GM12865 (cell line): Measurements from ENCODE around the gene ETS1.

Experiments
- DNase-seq: peaks from one replicate; pipeline ENCODE4 v3.0.0; 2010; ENCODE audit warnings: low read depth
- H3K4me3 ChIP-seq: 2 replicates; pipeline ENCODE4 v1.5.1; 2011; ENCODE audit warnings: mild to moderate bottlenecking, low read depth, low read length, control low read depth
- TF ChIP-seq, protein P1 (sequence below): IDR thresholded peaks from 2 replicates; pipeline ENCODE4 v1.5.1; 2011; ENCODE audit warnings: low read length, control low read depth, low read depth, inconsistent platforms; ENCODE audit not compliant: insufficient read depth; ENCODE audit errors: missing control alignments

ETS1 gene

DNA sequence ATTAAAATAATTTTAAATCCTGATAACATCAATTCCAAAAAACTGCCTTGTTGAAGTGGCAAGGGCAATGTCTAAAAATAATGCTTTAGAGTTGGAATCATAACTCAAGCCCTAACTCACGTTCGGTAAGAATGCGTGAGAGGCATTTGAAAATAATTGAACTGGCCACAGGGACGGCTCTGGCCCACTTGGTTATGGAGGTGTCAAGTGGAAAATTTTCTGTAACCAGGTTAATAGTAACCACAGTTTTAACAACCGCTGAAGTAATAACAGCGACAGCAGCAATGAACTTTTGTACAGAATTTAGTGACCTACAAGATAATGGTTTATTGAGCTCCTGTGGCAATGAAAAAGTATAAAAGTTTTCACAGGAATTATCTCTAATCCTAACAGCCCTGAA is 79.4 kb downstream of the ETS1 start:
- no peak overlapping the region for H3K4me3 ChIP-seq
- no peak for DNase-seq
- TF ChIP-seq, protein P1, sequence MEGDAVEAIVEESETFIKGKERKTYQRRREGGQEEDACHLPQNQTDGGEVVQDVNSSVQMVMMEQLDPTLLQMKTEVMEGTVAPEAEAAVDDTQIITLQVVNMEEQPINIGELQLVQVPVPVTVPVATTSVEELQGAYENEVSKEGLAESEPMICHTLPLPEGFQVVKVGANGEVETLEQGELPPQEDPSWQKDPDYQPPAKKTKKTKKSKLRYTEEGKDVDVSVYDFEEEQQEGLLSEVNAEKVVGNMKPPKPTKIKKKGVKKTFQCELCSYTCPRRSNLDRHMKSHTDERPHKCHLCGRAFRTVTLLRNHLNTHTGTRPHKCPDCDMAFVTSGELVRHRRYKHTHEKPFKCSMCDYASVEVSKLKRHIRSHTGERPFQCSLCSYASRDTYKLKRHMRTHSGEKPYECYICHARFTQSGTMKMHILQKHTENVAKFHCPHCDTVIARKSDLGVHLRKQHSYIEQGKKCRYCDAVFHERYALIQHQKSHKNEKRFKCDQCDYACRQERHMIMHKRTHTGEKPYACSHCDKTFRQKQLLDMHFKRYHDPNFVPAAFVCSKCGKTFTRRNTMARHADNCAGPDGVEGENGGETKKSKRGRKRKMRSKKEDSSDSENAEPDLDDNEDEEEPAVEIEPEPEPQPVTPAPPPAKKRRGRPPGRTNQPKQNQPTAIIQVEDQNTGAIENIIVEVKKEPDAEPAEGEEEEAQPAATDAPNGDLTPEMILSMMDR: no peak

DNA sequence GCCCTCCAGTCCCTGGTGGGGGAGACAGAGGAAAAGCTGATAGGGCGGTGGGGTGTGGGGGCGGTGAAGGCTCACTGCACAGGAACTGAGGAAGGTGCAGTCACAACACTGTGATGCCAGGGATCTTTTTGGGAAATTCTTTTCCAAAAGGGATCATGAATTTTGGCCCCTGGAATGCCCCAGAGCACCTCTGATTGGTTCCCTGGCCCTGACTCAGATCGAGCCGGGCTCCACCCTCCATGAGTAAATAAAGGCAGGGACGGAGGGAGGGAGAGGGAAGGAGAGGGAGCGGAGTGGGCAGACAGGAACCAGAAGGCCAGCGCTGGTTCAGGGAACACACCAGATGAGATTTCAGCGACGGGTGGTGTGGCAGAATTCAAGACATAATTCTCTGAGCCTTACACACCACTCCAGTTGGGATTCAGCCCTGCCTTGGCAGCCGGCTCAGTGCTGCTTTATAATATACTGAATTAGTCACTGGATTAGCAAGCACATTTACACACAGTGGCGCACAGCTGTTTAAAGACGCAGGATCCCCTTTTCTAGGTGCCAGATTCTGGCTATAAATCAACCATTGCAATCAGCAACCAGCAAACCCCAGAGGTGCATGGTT is 80.3 kb downstream of the ETS1 start:
- no peak overlapping the region for H3K4me3 ChIP-seq
- TF ChIP-seq, protein P1: no peak
- DNase-seq: no peak

DNA sequence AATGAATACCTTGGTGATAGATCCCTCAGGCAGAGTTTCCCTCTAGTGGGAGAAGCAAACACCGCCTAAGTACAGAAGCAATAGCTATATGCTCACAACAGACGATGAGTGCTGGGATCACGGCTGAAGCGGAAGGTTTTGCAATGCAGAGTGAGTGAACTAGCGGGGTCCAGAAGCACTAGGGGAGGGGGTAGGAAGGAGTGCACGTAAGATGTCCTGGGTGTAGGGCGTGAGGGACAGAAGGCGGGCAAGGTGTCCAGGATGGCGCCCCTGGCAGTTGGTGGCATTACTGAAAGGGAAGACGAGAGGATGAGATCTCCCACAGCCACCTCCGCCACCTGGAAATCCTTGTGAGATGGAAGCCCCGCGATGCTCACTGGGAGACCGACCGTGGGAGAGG is 81.0 kb downstream of the ETS1 start:
- no peak for DNase-seq
- no peak overlapping the region for H3K4me3 ChIP-seq
- TF ChIP-seq, protein P1: no peak

DNA sequence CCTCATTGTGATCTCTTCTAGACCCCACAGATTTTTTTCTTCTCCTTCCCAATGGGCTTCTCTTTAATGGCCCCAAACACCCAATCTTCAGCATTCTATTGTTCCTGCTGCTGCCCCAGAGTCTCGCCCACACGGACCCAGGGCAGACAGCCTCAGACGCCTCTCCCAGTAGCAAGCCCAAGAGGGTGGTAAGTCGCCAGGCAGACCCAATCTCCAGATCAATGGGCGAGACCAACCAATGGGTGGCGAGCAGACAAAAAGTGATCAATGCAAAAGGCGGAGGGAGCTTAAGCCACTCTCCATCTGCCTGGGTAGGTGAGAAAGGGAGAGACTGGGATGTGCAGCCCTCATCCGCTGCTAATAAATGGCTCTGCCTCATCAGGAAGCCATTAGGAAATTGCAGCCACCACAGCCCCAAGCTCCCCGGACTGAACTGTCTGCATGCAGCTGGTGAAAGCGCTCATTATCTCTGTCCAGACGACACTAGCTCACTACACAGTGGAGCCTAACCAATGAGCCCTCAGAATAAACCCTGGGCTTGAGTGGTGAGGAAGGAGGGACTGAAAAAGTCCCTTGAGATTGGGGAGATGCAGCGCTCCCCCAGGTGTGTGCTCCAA is 81.8 kb downstream of the ETS1 start:
- no peak overlapping the region for H3K4me3 ChIP-seq
- DNase-seq: no peak
- TF ChIP-seq, protein P1: no peak

DNA sequence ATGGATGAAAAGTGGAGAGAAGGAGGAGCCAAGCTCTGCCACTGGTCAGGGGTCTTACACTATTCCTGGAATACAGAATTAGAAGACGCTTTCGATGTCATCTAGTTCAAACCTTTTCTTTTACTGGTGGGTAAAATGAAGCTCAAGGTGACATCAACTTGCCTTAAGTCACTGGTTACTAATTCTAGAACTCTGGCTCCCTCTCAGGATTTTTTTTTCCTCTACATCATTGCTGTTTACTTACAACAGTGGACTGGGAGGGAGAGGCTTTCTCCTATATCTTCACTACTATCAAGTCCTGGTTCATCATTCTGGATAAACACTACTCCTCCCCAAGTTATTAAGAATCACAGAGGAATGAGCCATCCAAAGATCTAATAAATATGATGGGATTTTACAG is 82.9 kb downstream of the ETS1 start:
- DNase-seq: no peak
- no peak overlapping the region for H3K4me3 ChIP-seq
- TF ChIP-seq, protein P1: no peak

DNA sequence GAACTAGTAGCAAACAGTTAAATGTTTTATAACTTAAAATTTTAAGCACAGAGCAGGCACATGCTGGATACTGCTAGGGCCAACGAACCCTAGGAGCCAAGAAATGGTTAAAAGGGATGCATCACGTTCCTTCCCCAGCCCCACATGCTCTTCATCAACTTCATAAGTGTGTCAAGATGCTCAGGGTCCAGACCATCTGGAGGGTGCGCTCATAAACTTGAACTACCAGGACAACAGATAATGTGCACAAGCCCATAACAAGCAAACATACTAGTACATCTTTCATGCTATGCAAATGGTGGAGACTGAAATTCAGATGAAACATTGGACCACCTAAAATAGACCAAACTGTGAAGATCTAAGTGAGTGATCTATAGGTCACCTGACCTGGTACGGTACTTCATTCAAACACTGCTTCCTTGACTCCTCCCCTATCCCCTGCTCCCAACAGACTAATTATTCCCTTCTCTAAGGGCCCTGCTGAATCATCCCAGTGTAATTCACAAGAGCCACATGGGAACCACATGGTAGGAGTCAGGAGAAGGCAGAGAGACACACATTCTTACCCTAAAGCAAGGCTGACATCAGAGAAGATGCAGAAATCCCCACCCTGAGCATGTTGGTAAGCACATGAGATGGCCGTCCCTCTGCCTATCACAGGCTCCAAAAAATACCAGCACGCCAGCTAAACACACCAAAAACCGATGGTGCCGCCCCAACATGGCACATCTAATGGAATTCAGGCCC is 83.9 kb downstream of the ETS1 start:
- no peak for DNase-seq
- no peak overlapping the region for H3K4me3 ChIP-seq
- TF ChIP-seq, protein P1: no peak
